ENCODE data around the gene PCNX4.

Gene PCNX4

GRCh38 chr14:60196291-60196690, 104.6 kb downstream of the PCNX4 start:
- in situ Hi-C loops (cut with HindIII; ENCODE audit: low sequenced_read_pairs), result no loop called here
- no peak for DNase-seq (ENCODE audit: low read depth, low spot score)
- no peak overlapping the region for H3K4me3 ChIP-seq (ENCODE audit: low read depth, low read length)
- no peak for TF ChIP-seq CTCF (IDR thresholded peaks at IDR 0.05; ENCODE audit: low read depth, low read length)

GRCh38 chr14:60197629-60198303, 106.0 kb downstream of the PCNX4 start:
- no peak for DNase-seq (ENCODE audit: low read depth, low spot score)
- in situ Hi-C loops (cut with HindIII; ENCODE audit: low sequenced_read_pairs), result no loop called here
- no peak for TF ChIP-seq CTCF (IDR thresholded peaks at IDR 0.05; ENCODE audit: low read depth, low read length)
- H3K4me3 ChIP-seq (ENCODE audit: low read depth, low read length), result no peak overlapping the region

GRCh38 chr14:60199321-60199720, 107.6 kb downstream of the PCNX4 start:
- TF ChIP-seq CTCF (IDR thresholded peaks at IDR 0.05; ENCODE audit: low read depth, low read length), result no peak
- in situ Hi-C loops (cut with HindIII; ENCODE audit: low sequenced_read_pairs), result no loop called here
- no peak overlapping the region for H3K4me3 ChIP-seq (ENCODE audit: low read depth, low read length)
- no peak for DNase-seq (ENCODE audit: low read depth, low spot score)

GRCh38 chr14:60204104-60204842, 112.5 kb downstream of the PCNX4 start:
- DNase-seq (ENCODE audit: low read depth, low spot score), result no peak
- H3K4me3 ChIP-seq (ENCODE audit: low read depth, low read length), result no peak overlapping the region
- in situ Hi-C loops (cut with HindIII; ENCODE audit: low sequenced_read_pairs), result no loop called here
- TF ChIP-seq CTCF (IDR thresholded peaks at IDR 0.05; ENCODE audit: low read depth, low read length), result no peak

- no peak for DNase-seq (ENCODE audit: low read depth, low spot score)
- no peak overlapping the region for H3K4me3 ChIP-seq (ENCODE audit: low read depth, low read length)
- in situ Hi-C loops (cut with HindIII; ENCODE audit: low sequenced_read_pairs), result no loop called here
- TF ChIP-seq CTCF (IDR thresholded peaks at IDR 0.05; ENCODE audit: low read depth, low read length), result no peak
Measured at GRCh38 chr14:60204843-60205774, 113.4 kb downstream of the PCNX4 start.

- in situ Hi-C loops (cut with HindIII; ENCODE audit: low sequenced_read_pairs), result no loop called here
- DNase-seq (ENCODE audit: low read depth, low spot score), result no peak
- no peak for TF ChIP-seq CTCF (IDR thresholded peaks at IDR 0.05; ENCODE audit: low read depth, low read length)
- H3K4me3 ChIP-seq (ENCODE audit: low read depth, low read length), result no peak overlapping the region
Measured at GRCh38 chr14:60206249-60206670, 114.5 kb downstream of the PCNX4 start.
